GM23338 (cell line): ENCODE data around the gene TBC1D5. TPM values are rescaled to one million over a fixed set of nuclear protein-coding genes. Genes with fewer than 3 reads are reported as not detected.

Experiments
- ATAC-seq: fragments of 200-7000 bp; cut with Tn5 transposase; 3 replicates; pipeline ENCODE4 v1.9.1; 2020
- DNase-seq: peaks from one replicate; pipeline ENCODE4 v3.0.0-alpha.2; 2015; ENCODE audit warnings: low spot score
- H2AFZ ChIP-seq: fragments of 200-600 bp; sonication (generic); 2 replicates; pipeline ENCODE4 v1.8.0; 2016; ENCODE audit warnings: antibody characterized with exemption, mild to moderate bottlenecking, moderate library complexity
- H3F3A ChIP-seq: fragments of 200-600 bp; sonication (generic); replicated peaks from 2 replicates; pipeline ENCODE4 v1.8.0; 2017; ENCODE audit warnings: antibody characterized with exemption, mixed run types, low read depth
- H3K27ac ChIP-seq: fragments of 200-600 bp; sonication (generic); 2 replicates; pipeline ENCODE4 v1.6.1; 2016; ENCODE audit warnings: low read depth
- H3K27me3 ChIP-seq: fragments of 200-600 bp; sonication (generic); 2 replicates; pipeline ENCODE4 v1.8.0; 2016; ENCODE audit warnings: mild to moderate bottlenecking, mixed run types, moderate library complexity; ENCODE audit not compliant: insufficient read depth
- H3K36me3 ChIP-seq: fragments of 200-600 bp; sonication (generic); 2 replicates; pipeline ENCODE4 v1.8.0; 2016; ENCODE audit warnings: mild to moderate bottlenecking; ENCODE audit not compliant: insufficient read depth
- H3K4me1 ChIP-seq: fragments of 200-600 bp; sonication (generic); 2 replicates; pipeline ENCODE4 v1.8.0; 2016; ENCODE audit warnings: mild to moderate bottlenecking, moderate library complexity; ENCODE audit not compliant: insufficient read depth
- H3K4me2 ChIP-seq: fragments of 200-600 bp; sonication (generic); 2 replicates; pipeline ENCODE4 v1.7.1; 2017; ENCODE audit warnings: mixed run types
- H3K4me3 ChIP-seq: fragments of 200-600 bp; sonication (generic); 2 replicates; pipeline ENCODE4 v1.6.1; 2016; ENCODE audit warnings: mixed run types
- H3K79me2 ChIP-seq: fragments of 200-600 bp; sonication (generic); replicated peaks from 2 replicates; pipeline ENCODE4 v1.8.0; 2017; ENCODE audit warnings: mild to moderate bottlenecking; ENCODE audit not compliant: insufficient read depth
- H3K9me2 ChIP-seq: fragments of 200-600 bp; sonication (generic); 2 replicates; pipeline ENCODE4 v1.8.0; 2017; ENCODE audit not compliant: insufficient read depth
- H4K20me1 ChIP-seq: fragments of 200-600 bp; sonication (generic); replicated peaks from 2 replicates; pipeline ENCODE4 v1.8.0; 2017; ENCODE audit warnings: mild to moderate bottlenecking; ENCODE audit not compliant: insufficient read depth
- H3K27ac Mint-ChIP-seq: 2 replicates; pipeline ENCODE4 v1.8.0; 2020; ENCODE audit warnings: inconsistent platforms, mild to moderate bottlenecking, moderate library complexity, mixed read lengths
- H3K27me3 Mint-ChIP-seq: 3 replicates; pipeline ENCODE4 v1.8.0; 2022; ENCODE audit warnings: low read depth, mild to moderate bottlenecking, moderate library complexity, mixed read lengths, inconsistent platforms; ENCODE audit not compliant: insufficient read depth, poor library complexity
- H3K36me3 Mint-ChIP-seq: 3 replicates; pipeline ENCODE4 v1.8.0; 2021; ENCODE audit warnings: low read depth, mild to moderate bottlenecking, inconsistent platforms, moderate library complexity, mixed read lengths
- H3K4me1 Mint-ChIP-seq: 3 replicates; pipeline ENCODE4 v1.8.0; 2020; ENCODE audit warnings: mild to moderate bottlenecking, inconsistent platforms, mixed read lengths
- H3K4me3 Mint-ChIP-seq: 3 replicates; pipeline ENCODE4 v1.8.0; 2021; ENCODE audit warnings: moderate library complexity, mild to moderate bottlenecking, inconsistent platforms, mixed read lengths
- H3K9me3 Mint-ChIP-seq: 3 replicates; pipeline ENCODE4 v1.8.0; 2020; ENCODE audit warnings: moderate library complexity, mild to moderate bottlenecking, inconsistent platforms, mixed read lengths
- CREB1 ChIP-seq: fragments of 250-450 bp; sonication (Bioruptor Pico); IDR thresholded peaks from 2 replicates; pipeline ENCODE4 v1.5.0; 2020; ENCODE audit warnings: low read depth, mild to moderate bottlenecking, moderate library complexity
- CTCF ChIP-seq, 2 experiments: fragments of 200-600 bp in 1 of 2; sonication (generic) in 1 of 2; conservative IDR thresholded peaks; 2 replicates each; pipeline versions ENCODE4 v1.5.1 to v1.6.1; 2016 to 2017; ENCODE audit warnings: antibody characterized with exemption in 2 of 2, low read depth in 2 of 2, mild to moderate bottlenecking in 2 of 2, moderate library complexity in 1 of 2
- EZH2 ChIP-seq: fragments of 200-600 bp; sonication (generic); IDR thresholded peaks from one replicate; pipeline ENCODE4 v1.8.0; 2017; ENCODE audit warnings: antibody characterized with exemption, mild to moderate bottlenecking, low read depth; ENCODE audit not compliant: unreplicated experiment
- EZH2phosphoT487 ChIP-seq: fragments of 200-600 bp; sonication (generic); IDR thresholded peaks from one replicate; pipeline ENCODE4 v1.8.1; 2018; ENCODE audit warnings: antibody characterized with exemption; ENCODE audit not compliant: unreplicated experiment
- JUNB ChIP-seq: IDR thresholded peaks from one replicate; pipeline ENCODE4 v1.6.1; 2016; ENCODE audit warnings: antibody characterized with exemption; ENCODE audit not compliant: unreplicated experiment
- NANOG ChIP-seq: IDR thresholded peaks from 2 replicates; pipeline ENCODE4 v1.6.1; 2016; ENCODE audit warnings: antibody characterized with exemption, borderline replicate concordance
- POLR2AphosphoS5 ChIP-seq: IDR thresholded peaks from 2 replicates; pipeline ENCODE4 v1.6.1; 2016; ENCODE audit warnings: antibody characterized with exemption, low read depth
- REST ChIP-seq: IDR thresholded peaks from one replicate; pipeline ENCODE4 v1.6.1; 2018; ENCODE audit warnings: antibody characterized with exemption; ENCODE audit not compliant: unreplicated experiment
- STAT1 ChIP-seq: IDR thresholded peaks from one replicate; pipeline ENCODE4 v1.6.1; 2016; ENCODE audit warnings: antibody characterized with exemption; ENCODE audit not compliant: unreplicated experiment
- ZNF114 ChIP-seq: fragments of 250-450 bp; sonication (Bioruptor Pico); IDR thresholded peaks from 2 replicates; pipeline ENCODE4 v1.5.0; 2020; ENCODE audit warnings: mild to moderate bottlenecking, moderate library complexity
- ZNF331 ChIP-seq: fragments of 250-450 bp; sonication (Bioruptor Pico); IDR thresholded peaks from 2 replicates; pipeline ENCODE4 v1.5.0; 2020; ENCODE audit warnings: low read depth, mild to moderate bottlenecking, moderate library complexity
- polyA plus RNA-seq: library from polyadenylated mRNA; unstranded; fragments of >200 nt; fragmentation: Nextera tagmentation; extraction: Ambion mirVana; gene quantifications from 2 replicates; pipeline ENCODE4 v1.2.1, GENCODE V29; 2016
- total RNA-seq: library from RNA; depleted of rRNA; stranded (reverse); fragments of >200 nt; shearing (Covaris generic); gene quantifications from 2 replicates; pipeline ENCODE4 v1.2.3, GENCODE V29; 2014
- TF ChIP-seq, protein P1 (sequence below): fragments of 250-450 bp; sonication (Bioruptor Pico); IDR thresholded peaks from 2 replicates; pipeline ENCODE4 v1.5.0; 2020; ENCODE audit warnings: mild to moderate bottlenecking, moderate library complexity
- TF ChIP-seq, protein P2 (sequence below): IDR thresholded peaks from 2 replicates; pipeline ENCODE4 v1.6.1; 2016; ENCODE audit warnings: antibody characterized with exemption

Gene TBC1D5
- total and polyA plus RNA-seq, 2 experiments from 2014 or later = 21.8 to 48.1 TPM

DNA sequence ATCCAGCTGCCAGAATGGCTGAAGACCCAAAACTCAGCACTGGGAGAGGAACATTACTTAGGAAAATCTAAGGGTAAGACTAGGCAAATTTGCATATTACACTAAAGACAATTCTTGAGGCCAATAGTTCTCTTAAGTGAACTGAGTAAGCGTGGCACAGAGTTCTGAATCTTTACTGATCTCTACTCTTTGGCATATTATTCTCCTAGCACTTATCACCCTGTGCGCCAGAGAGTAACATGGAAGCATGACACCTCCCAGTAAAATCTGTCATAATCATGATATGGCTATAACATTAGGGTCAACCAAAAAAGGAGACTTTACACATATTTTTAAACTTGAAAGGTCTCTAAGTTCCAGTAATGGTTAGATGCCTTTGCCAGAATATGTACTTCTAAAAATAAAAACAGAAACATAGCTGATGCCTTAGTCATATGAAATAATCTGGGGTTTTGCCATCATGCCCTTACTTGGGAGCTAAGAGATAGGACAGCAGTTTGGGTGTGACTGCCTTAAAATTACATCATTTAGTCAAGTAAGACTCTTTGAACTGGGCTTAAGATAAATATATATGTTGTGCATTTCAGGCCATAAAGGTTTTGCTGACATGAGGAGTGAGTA, 567.1 kb downstream of the TBC1D5 start:
- DNase-seq (no peak), ATAC-seq (no peak)
- Histone ChIP-seq H3K4me3 (no peak overlapping the region), H3F3A (no peaks in the 10 kb centered on the region), H2AFZ (no peak overlapping the region), H3K79me2 (no peaks in the 10 kb centered on the region), H3K9me2 (peaks cover 6% of the 10 kb centered on the region; the same call in 1 of the 2 replicates), H3K27ac (no peak overlapping the region), H4K20me1 (no peaks in the 10 kb centered on the region), H3K27me3 (no peaks in the 10 kb centered on the region), H3K36me3 (no peaks in the 10 kb centered on the region), H3K4me1 (no peaks in the 10 kb centered on the region), H3K4me2 (no peak overlapping the region)
- Mint-ChIP-seq H3K4me3 (no peak overlapping the region), H3K4me1 (no peaks in the 10 kb centered on the region), H3K27me3 (peaks cover 4% of the 10 kb centered on the region), H3K27ac (no peak overlapping the region), H3K36me3 (no peaks in the 10 kb centered on the region), H3K9me3 (no peaks in the 10 kb centered on the region; the same call in 2 of the 3 replicates)
- TF ChIP-seq STAT1 = no peak
- TF ChIP-seq JUNB = no peak
- no peak for TF ChIP-seq ZNF114 (CRISPR knock-in tag)
- no peak for TF ChIP-seq NANOG
- no peak for TF ChIP-seq EZH2
- TF ChIP-seq CREB1 (CRISPR knock-in tag) = no peak
- TF ChIP-seq, protein P1, sequence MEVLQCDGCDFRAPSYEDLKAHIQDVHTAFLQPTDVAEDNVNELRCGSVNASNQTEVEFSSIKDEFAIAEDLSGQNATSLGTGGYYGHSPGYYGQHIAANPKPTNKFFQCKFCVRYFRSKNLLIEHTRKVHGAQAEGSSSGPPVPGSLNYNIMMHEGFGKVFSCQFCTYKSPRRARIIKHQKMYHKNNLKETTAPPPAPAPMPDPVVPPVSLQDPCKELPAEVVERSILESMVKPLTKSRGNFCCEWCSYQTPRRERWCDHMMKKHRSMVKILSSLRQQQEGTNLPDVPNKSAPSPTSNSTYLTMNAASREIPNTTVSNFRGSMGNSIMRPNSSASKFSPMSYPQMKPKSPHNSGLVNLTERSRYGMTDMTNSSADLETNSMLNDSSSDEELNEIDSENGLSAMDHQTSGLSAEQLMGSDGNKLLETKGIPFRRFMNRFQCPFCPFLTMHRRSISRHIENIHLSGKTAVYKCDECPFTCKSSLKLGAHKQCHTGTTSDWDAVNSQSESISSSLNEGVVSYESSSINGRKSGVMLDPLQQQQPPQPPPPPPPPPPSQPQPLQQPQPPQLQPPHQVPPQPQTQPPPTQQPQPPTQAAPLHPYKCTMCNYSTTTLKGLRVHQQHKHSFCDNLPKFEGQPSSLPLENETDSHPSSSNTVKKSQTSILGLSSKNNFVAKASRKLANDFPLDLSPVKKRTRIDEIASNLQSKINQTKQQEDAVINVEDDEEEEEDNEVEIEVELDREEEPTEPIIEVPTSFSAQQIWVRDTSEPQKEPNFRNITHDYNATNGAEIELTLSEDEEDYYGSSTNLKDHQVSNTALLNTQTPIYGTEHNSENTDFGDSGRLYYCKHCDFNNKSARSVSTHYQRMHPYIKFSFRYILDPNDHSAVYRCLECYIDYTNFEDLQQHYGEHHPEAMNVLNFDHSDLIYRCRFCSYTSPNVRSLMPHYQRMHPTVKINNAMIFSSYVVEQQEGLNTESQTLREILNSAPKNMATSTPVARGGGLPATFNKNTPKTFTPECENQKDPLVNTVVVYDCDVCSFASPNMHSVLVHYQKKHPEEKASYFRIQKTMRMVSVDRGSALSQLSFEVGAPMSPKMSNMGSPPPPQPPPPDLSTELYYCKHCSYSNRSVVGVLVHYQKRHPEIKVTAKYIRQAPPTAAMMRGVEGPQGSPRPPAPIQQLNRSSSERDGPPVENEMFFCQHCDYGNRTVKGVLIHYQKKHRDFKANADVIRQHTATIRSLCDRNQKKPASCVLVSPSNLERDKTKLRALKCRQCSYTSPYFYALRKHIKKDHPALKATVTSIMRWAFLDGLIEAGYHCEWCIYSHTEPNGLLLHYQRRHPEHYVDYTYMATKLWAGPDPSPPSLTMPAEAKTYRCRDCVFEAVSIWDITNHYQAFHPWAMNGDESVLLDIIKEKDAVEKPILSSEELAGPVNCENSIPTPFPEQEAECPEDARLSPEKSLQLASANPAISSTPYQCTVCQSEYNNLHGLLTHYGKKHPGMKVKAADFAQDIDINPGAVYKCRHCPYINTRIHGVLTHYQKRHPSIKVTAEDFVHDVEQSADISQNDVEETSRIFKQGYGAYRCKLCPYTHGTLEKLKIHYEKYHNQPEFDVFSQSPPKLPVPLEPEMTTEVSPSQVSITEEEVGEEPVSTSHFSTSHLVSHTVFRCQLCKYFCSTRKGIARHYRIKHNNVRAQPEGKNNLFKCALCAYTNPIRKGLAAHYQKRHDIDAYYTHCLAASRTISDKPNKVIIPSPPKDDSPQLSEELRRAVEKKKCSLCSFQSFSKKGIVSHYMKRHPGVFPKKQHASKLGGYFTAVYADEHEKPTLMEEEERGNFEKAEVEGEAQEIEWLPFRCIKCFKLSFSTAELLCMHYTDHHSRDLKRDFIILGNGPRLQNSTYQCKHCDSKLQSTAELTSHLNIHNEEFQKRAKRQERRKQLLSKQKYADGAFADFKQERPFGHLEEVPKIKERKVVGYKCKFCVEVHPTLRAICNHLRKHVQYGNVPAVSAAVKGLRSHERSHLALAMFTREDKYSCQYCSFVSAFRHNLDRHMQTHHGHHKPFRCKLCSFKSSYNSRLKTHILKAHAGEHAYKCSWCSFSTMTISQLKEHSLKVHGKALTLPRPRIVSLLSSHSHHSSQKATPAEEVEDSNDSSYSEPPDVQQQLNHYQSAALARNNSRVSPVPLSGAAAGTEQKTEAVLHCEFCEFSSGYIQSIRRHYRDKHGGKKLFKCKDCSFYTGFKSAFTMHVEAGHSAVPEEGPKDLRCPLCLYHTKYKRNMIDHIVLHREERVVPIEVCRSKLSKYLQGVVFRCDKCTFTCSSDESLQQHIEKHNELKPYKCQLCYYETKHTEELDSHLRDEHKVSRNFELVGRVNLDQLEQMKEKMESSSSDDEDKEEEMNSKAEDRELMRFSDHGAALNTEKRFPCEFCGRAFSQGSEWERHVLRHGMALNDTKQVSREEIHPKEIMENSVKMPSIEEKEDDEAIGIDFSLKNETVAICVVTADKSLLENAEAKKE = no peak
- no peak for TF ChIP-seq CTCF (conservative IDR thresholded peaks at IDR 0.05; ENCODE audit: low read depth in 2 of 2)
- no peak for TF ChIP-seq REST
- TF ChIP-seq POLR2AphosphoS5 = no peak
- TF ChIP-seq EZH2phosphoT487 = no peak
- TF ChIP-seq ZNF331 = no peak
- TF ChIP-seq, protein P2, sequence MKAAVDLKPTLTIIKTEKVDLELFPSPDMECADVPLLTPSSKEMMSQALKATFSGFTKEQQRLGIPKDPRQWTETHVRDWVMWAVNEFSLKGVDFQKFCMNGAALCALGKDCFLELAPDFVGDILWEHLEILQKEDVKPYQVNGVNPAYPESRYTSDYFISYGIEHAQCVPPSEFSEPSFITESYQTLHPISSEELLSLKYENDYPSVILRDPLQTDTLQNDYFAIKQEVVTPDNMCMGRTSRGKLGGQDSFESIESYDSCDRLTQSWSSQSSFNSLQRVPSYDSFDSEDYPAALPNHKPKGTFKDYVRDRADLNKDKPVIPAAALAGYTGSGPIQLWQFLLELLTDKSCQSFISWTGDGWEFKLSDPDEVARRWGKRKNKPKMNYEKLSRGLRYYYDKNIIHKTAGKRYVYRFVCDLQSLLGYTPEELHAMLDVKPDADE = no peak
